ENCODE results near the gene RPUSD1.

Gene RPUSD1

DNA sequence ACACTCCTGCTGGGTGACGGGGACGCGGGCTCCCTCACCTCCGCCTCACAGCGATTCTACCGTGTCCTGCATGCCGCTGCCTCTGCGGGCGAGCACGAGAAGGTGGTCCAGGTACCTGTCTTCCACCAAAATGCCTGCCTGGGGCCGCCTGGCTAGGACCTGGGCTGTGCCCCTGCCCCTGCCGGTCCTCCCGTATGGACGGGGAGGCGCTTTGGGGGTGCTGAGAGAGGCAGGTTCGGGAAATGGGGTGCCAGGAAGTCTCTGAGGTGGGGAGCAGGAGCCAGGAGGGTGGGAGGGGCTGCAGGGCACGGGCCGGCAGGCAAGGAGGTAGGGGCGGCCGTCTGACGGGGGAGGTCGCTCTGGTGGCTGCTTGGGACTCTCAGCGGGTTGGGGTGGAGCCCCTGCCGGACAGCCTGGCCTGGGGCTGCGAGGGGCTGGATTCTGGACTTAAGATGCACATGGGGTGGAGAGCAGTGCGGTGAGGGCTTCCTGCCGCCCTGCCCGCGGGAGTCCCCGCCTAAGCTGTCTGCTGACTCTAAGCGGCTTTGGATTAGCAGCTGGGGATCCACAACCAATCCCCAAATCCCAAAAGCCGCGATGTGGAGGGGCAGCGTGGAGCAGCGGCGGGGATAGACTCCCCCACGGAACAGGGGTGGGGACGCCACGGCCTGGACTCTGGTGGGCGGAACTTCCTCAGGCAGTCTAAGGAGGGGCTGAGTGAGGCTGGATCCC lies 6.1 kb upstream of the RPUSD1 start:
- Histone ChIP-seq H3K9ac (ENCODE audit: low read length) (no peak overlapping the region), H3K27me3 (ENCODE audit: control insufficient read depth, insufficient read depth, low read length) (no peaks in the 10 kb centered on the region), H3K36me3 (ENCODE audit: control insufficient read depth, insufficient read depth, low read length) (no peaks in the 10 kb centered on the region), H3K27ac (ENCODE audit: low read depth, low read length) (no peak overlapping the region), H3K4me3 (ENCODE audit: low read length) (no peak overlapping the region), H3K4me1 (ENCODE audit: control insufficient read depth, insufficient read depth, low read length) (no peaks in the 10 kb centered on the region)

DNA sequence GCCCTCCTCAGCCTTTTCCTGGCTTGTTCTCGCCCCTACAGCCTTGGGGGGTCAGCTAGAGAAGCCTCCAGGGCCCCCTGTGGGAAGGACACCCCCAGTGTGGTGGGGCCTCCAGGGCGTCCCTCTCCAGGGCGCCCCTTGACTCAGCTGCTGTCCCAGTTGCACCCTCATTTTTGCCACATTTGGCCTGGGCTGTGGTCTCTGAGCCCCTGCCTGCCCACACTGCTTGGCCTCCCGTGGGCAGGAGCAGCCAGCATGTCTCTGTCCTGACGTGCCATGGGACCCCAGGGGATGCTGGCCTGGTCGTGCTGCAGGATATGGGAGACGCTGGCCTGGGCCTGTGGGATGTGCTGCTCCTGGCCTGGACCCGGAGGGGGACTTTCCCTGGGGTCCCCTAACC lies 5.2 kb upstream of the RPUSD1 start:
- Histone ChIP-seq H3K27ac (ENCODE audit: low read depth, low read length) (no peak overlapping the region), H3K36me3 (ENCODE audit: control insufficient read depth, insufficient read depth, low read length) (no peaks in the 10 kb centered on the region), H3K27me3 (ENCODE audit: control insufficient read depth, insufficient read depth, low read length) (no peaks in the 10 kb centered on the region), H3K4me1 (ENCODE audit: control insufficient read depth, insufficient read depth, low read length) (no peaks in the 10 kb centered on the region), H3K9ac (ENCODE audit: low read length) (no peak overlapping the region), H3K4me3 (ENCODE audit: low read length) (no peak overlapping the region)

DNA sequence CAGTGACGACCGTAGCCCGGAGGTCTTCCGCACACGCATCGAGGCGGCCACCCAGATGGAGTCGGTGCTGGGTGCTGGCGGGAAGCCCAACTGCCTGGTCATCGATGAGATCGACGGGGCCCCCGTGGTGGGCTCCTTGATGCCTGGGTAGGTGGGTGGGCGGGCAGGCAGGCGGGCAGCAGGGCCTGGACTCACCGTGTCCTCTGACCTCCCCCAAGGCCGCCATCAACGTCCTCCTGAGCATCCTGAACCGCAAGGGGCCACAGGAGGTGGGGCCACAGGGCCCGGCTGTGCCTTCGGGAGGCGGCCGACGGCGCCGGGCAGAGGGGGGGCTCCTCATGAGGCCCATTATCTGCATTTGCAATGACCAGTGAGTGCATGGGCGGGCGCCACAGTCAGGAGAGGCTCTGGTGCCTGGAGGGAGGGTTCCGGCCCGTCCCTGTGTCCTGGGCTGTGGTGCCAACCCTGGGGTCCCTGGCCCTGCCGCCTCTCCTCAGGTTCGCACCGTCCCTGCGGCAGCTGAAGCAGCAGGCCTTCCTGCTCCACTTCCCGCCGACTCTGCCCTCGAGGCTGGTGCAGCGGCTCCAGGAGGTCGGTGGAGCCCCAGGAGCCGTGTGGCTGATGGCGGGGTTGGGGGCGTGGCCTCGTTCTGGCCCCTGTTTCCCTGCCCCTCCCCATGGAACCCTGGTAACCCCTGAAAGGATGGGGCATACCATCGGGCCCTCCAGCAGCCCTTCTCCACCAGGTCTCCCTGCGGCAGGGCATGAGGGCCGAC lies 4.2 kb upstream of the RPUSD1 start:
- no peaks in the 10 kb centered on the region for H3K36me3 ChIP-seq (ENCODE audit: control insufficient read depth, insufficient read depth, low read length)
- H3K9ac ChIP-seq (ENCODE audit: low read length): no peak overlapping the region
- no peak overlapping the region for H3K27ac ChIP-seq (ENCODE audit: low read depth, low read length)
- no peaks in the 10 kb centered on the region for H3K4me1 ChIP-seq (ENCODE audit: control insufficient read depth, insufficient read depth, low read length)
- H3K27me3 ChIP-seq (ENCODE audit: control insufficient read depth, insufficient read depth, low read length): no peaks in the 10 kb centered on the region
- no peak overlapping the region for H3K4me3 ChIP-seq (ENCODE audit: low read length)

DNA sequence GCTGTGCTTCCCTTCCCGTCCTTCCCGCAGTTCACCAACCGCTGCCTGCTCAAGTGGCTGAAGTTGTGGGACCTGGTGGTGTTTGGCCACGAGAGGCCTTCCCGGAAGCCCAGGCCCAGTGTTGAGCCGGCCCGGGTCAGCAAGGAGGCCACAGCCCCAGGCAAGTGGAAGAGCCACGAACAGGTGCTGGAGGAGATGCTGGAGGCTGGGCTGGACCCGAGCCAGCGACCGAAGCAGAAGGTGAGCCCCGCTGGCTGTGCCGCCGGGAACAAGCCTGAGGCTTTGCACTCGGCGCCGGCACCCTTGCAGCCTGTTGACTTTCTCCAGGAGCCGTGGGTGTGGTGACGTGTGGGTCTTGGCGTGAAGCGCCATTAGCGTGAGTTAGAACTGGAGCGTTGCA lies 3.0 kb upstream of the RPUSD1 start:
- H3K27ac ChIP-seq (ENCODE audit: low read depth, low read length): no peak overlapping the region
- no peaks in the 10 kb centered on the region for H3K27me3 ChIP-seq (ENCODE audit: control insufficient read depth, insufficient read depth, low read length)
- H3K9ac ChIP-seq (ENCODE audit: low read length): no peak overlapping the region
- H3K4me1 ChIP-seq (ENCODE audit: control insufficient read depth, insufficient read depth, low read length): no peaks in the 10 kb centered on the region
- no peaks in the 10 kb centered on the region for H3K36me3 ChIP-seq (ENCODE audit: control insufficient read depth, insufficient read depth, low read length)
- H3K4me3 ChIP-seq (ENCODE audit: low read length): no peak overlapping the region

DNA sequence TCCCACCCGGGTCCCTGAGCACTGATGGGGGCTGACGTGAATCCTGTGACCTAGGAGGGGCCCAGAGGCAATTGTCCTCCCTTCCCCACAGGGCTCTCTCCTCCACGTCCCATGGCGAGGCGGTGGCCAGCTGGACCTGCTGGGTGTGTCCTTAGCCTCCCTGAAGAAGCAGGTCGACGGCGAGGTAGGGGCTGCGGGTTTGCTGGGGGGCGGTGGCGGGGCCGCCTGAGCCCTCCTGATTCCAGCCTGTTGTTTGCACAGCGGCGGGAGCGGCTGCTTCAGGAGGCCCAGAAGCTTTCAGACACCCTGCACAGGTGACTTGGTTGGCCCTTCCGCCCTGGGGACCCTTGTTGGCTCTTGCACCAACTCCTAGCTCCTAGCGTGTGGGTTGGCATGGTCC lies 1.9 kb upstream of the RPUSD1 start:
- Histone ChIP-seq H3K27me3 (ENCODE audit: control insufficient read depth, insufficient read depth, low read length) (no peaks in the 10 kb centered on the region), H3K4me3 (ENCODE audit: low read length) (no peak overlapping the region), H3K36me3 (ENCODE audit: control insufficient read depth, insufficient read depth, low read length) (no peaks in the 10 kb centered on the region), H3K9ac (ENCODE audit: low read length) (no peak overlapping the region), H3K4me1 (ENCODE audit: control insufficient read depth, insufficient read depth, low read length) (no peaks in the 10 kb centered on the region), H3K27ac (ENCODE audit: low read depth, low read length) (no peak overlapping the region)

DNA sequence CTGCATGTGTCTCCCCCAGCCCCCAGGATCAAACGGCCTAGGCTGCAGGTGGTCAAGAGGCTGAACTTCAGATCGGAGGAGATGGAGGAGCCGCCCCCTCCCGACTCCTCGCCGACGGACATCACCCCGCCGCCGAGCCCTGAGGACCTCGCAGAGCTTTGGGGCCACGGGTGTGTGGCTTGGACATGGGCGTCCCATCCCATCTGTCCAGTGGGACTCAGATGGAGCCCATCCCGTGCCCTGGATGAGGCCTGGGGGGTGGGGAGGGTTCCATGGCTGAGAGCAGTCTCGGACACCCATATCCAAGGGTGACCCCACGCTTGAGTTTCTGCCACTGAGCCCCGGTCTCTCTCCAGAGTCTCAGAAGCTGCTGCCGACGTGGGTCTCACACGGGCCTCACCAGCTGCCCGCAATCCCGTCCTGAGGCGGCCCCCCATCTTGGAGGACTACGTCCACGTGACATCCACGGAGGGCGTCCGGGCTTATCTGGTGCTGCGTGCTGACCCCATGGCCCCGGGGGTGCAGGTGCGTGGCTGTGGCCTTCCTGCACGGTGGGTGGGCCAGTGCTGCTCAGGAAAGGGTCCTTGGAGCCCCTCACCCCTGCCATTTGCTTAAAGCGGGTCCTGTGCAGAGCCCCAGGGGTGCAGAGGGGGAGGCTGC lies 1.1 kb upstream of the RPUSD1 start:
- Histone ChIP-seq H3K36me3 (ENCODE audit: control insufficient read depth, insufficient read depth, low read length) (no peaks in the 10 kb centered on the region), H3K27ac (ENCODE audit: low read depth, low read length) (no peak overlapping the region), H3K4me1 (ENCODE audit: control insufficient read depth, insufficient read depth, low read length) (no peaks in the 10 kb centered on the region), H3K9ac (ENCODE audit: low read length) (no peak overlapping the region), H3K4me3 (ENCODE audit: low read length) (peak overlapping the region; percentile 77), H3K27me3 (ENCODE audit: control insufficient read depth, insufficient read depth, low read length) (no peaks in the 10 kb centered on the region)

DNA sequence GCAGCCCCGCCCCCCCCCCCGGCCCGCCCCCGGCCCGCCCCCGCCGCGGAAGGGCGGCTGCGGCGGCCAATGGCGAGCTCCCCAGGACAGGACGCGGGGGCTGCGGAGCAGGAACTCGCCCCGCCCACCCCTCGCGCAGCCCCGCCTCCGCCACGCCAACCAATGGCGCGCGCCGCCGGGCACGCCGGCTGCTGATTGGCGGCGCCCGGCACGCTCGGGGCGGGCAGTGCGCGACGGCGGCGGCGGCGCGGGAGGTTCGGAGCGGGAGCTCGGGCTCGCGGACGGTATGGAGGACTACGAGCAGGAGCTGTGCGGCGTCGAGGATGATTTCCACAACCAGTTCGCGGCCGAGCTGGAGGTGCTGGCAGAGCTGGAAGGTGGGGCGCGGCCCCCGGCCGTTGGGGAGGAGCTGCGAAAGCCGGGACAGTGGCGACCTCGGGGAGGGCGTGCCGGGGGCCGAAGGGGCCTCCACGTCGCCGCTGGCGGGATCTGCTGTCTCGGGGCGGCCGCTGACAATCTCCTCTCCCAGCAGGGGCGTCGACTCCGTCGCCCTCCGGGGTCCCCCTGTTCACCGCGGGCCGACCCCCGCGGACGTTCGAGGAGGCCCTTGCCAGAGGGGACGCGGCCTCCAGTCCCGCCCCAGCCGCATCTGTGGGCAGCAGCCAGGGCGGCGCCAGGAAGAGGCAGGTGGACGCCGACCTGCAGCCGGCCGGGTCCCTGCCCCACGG lies 382 bp upstream of the RPUSD1 start, which contains the start of gene CHTF18:
Gene CHTF18, plus strand, starts transcription at position 222 of the 728 bp plus-strand sequence. Its CDS starts 65 bp downstream, at position 287.
- no peaks in the 10 kb centered on the region for H3K4me1 ChIP-seq (ENCODE audit: control insufficient read depth, insufficient read depth, low read length)
- no peaks in the 10 kb centered on the region for H3K36me3 ChIP-seq (ENCODE audit: control insufficient read depth, insufficient read depth, low read length)
- peaks cover under 1% of the 10 kb centered on the region for H3K27me3 ChIP-seq (ENCODE audit: control insufficient read depth, insufficient read depth, low read length)
- H3K27ac ChIP-seq (ENCODE audit: low read depth, low read length): peak within 1 kb of the TSS; percentile 3
- peak within 1 kb of the TSS; percentile 93 for H3K9ac ChIP-seq (ENCODE audit: low read length)
- H3K4me3 ChIP-seq (ENCODE audit: low read length): peak within 1 kb of the TSS; percentile 95

DNA sequence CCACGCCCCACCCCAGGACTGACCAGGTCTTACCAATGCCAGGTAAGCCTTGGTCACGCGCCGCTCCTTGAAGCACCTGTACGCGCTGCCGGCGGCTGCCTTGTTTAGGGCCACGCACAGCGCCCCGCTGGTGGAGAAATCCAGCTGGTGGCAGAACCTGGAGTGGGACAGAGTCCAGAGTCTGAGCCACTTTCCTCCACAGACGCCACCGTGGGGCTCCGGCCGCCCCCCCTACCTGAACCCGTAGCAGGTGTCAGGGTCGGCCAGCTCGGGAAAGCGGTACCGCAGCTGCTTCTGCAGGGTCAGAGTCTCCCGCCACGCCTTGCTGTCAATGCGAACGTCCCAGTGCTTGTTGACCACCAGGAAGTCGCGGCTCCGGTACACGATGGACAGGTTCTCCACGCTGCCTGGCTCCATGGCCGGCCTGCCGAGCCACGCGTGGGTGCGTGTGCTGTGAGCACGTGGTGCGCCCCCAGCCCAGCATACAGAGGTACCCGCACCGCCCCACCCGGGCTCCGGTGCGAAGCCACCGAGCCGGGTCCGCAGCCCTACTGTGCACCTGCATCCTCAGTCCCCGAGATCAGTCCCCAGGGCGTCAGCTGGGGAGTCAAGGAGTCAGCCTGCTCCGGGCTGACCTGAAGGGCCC lies 737 bp downstream of the RPUSD1 start:
- H3K27me3 ChIP-seq (ENCODE audit: control insufficient read depth, insufficient read depth, low read length): peaks cover 6% of the 10 kb centered on the region
- H3K9ac ChIP-seq (ENCODE audit: low read length): peak overlapping the region; percentile 93
- peak overlapping the region; percentile 95 for H3K4me3 ChIP-seq (ENCODE audit: low read length)
- H3K4me1 ChIP-seq (ENCODE audit: control insufficient read depth, insufficient read depth, low read length): no peaks in the 10 kb centered on the region
- H3K36me3 ChIP-seq (ENCODE audit: control insufficient read depth, insufficient read depth, low read length): no peaks in the 10 kb centered on the region
- peak overlapping the region; percentile 3 for H3K27ac ChIP-seq (ENCODE audit: low read depth, low read length)

DNA sequence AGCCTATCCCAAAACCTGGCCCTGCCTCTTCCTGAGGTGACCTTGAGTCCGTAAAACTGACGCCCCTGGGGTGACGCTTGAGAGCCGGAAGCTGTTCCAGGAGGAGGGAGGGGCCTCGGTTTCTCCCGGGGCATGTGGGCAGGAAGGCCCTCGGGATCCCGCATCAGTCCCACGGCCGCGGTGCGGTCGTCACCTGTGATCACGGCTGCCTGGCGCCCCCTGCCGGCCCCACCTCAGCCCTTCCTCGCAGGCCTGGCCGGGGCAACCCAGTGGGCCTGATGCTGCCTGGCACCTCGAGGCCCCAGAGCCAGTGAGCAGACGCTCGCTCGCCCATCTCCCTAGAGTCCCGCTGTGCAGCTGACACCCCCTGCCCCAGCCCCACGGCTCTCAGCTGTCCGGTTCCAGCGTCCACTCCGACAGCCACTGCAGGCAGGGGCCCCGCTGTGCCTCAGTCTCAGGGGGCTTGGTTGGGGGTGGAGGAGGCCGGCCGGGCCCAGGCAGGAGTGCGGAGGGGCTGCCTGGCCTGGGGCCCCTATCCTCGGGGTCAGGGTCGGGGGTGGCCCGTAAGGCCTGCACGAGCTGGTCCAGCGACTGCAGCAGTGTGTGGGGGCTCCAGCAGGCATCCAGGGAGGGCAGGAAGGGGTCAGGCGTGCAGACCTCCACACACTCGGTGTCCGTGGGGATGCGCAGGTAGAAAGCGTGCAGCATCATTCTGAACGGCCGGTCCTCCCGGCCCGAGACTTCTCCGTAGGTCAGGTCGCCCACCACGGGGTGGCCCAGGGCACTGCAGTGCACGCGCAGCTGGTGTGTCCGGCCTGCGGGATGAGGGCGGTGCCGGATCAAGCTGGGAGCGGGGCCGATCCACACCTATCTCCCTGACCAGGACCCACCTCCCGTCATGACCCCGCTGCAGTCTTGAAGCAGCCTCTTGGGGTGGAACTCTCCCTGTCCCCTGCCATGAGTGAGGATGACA lies 2.3 kb downstream of the RPUSD1 start:
- H3K4me1 ChIP-seq (ENCODE audit: control insufficient read depth, insufficient read depth, low read length): no peaks in the 10 kb centered on the region
- H3K27ac ChIP-seq (ENCODE audit: low read depth, low read length): no peak overlapping the region
- H3K9ac ChIP-seq (ENCODE audit: low read length): no peak overlapping the region
- no peaks in the 10 kb centered on the region for H3K36me3 ChIP-seq (ENCODE audit: control insufficient read depth, insufficient read depth, low read length)
- H3K4me3 ChIP-seq (ENCODE audit: low read length): no peak overlapping the region
- peaks cover 17% of the 10 kb centered on the region for H3K27me3 ChIP-seq (ENCODE audit: control insufficient read depth, insufficient read depth, low read length)

DNA sequence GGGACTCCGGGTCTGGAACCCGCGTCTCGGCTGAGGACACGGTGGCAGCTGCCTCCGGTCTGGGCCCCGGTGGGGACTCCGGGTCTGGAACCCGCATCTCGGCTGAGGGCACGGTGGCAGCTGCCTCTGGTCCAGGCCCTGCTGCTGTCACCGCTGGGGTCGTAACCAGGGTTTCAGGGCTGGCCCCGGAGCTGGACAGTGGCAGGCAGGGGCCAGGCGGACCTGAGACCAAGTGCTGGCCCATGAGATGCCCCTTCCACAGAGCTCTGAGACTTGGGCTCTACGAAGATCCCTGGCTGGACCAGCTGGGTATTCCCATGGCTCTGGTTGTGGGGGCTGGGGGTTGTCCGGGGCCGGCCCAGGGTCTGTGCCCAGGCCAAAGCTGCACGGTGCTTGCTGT lies 3.8 kb downstream of the RPUSD1 start:
- Histone ChIP-seq H3K36me3 (ENCODE audit: control insufficient read depth, insufficient read depth, low read length) (no peaks in the 10 kb centered on the region), H3K4me3 (ENCODE audit: low read length) (no peak overlapping the region), H3K27ac (ENCODE audit: low read depth, low read length) (no peak overlapping the region), H3K4me1 (ENCODE audit: control insufficient read depth, insufficient read depth, low read length) (no peaks in the 10 kb centered on the region), H3K9ac (ENCODE audit: low read length) (no peak overlapping the region), H3K27me3 (ENCODE audit: control insufficient read depth, insufficient read depth, low read length) (peaks cover 18% of the 10 kb centered on the region)

All from rectal smooth muscle tissue (tissue), 1 donor.